CD4-positive, alpha-beta T cell treated with Interleukin-17A for 1 hour (primary cell): ENCODE measurements around the gene FBN1.

Experiments
- DNase-seq: peaks from one replicate; pipeline ENCODE4 v3.0.0-alpha.2; 2020

FBN1 gene

GRCh38 chr15:48617619-48618018 is 27.9 kb downstream of the FBN1 start:
- no peak for DNase-seq

GRCh38 chr15:48616216-48616615 is 29.3 kb downstream of the FBN1 start:
- DNase-seq = no peak

GRCh38 chr15:48614051-48614450 is 31.5 kb downstream of the FBN1 start:
- no peak for DNase-seq

- DNase-seq = no peak
Observed at GRCh38 chr15:48609486-48609885, 36.0 kb downstream of the FBN1 start.

GRCh38 chr15:48607846-48608245 is 37.7 kb downstream of the FBN1 start:
- DNase-seq = no peak

GRCh38 chr15:48604567-48604966 is 40.9 kb downstream of the FBN1 start:
- no peak for DNase-seq

GRCh38 chr15:48603922-48604321 is 41.6 kb downstream of the FBN1 start:
- DNase-seq = no peak

GRCh38 chr15:48603123-48603500 is 42.4 kb downstream of the FBN1 start:
- no peak for DNase-seq

GRCh38 chr15:48602358-48603122 is 43.0 kb downstream of the FBN1 start:
- DNase-seq = no peak

GRCh38 chr15:48601095-48601494 is 44.4 kb downstream of the FBN1 start:
- no peak for DNase-seq

- DNase-seq = no peak
Observed at GRCh38 chr15:48596841-48597240, 48.7 kb downstream of the FBN1 start.

GRCh38 chr15:48596415-48596814 is 49.1 kb downstream of the FBN1 start:
- DNase-seq = no peak

GRCh38 chr15:48595981-48596380 is 49.5 kb downstream of the FBN1 start:
- no peak for DNase-seq

- no peak for DNase-seq
Observed at GRCh38 chr15:48592933-48593332, 52.6 kb downstream of the FBN1 start.

- DNase-seq = no peak
Observed at GRCh38 chr15:48592221-48592731, 53.2 kb downstream of the FBN1 start.

- no peak for DNase-seq
Observed at GRCh38 chr15:48590723-48591122, 54.8 kb downstream of the FBN1 start.

- no peak for DNase-seq
Observed at GRCh38 chr15:48584812-48585563, 60.5 kb downstream of the FBN1 start.

GRCh38 chr15:48584090-48584811 is 61.3 kb downstream of the FBN1 start:
- no peak for DNase-seq

GRCh38 chr15:48582452-48583247 is 62.9 kb downstream of the FBN1 start:
- no peak for DNase-seq

GRCh38 chr15:48581219-48581618 is 64.3 kb downstream of the FBN1 start:
- no peak for DNase-seq

- DNase-seq = no peak
Observed at GRCh38 chr15:48580736-48581135, 64.8 kb downstream of the FBN1 start.

- DNase-seq = no peak
Observed at GRCh38 chr15:48579945-48580671, 65.4 kb downstream of the FBN1 start.
